Measurements from ENCODE around the gene TKT. TPM values are rescaled to one million over a fixed set of nuclear protein-coding genes. Genes with fewer than 3 reads are reported as not detected.

Gene TKT
- total and polyA plus RNA-seq, 2 experiments from 2014 or later = 584 to 1,411 TPM

DNA sequence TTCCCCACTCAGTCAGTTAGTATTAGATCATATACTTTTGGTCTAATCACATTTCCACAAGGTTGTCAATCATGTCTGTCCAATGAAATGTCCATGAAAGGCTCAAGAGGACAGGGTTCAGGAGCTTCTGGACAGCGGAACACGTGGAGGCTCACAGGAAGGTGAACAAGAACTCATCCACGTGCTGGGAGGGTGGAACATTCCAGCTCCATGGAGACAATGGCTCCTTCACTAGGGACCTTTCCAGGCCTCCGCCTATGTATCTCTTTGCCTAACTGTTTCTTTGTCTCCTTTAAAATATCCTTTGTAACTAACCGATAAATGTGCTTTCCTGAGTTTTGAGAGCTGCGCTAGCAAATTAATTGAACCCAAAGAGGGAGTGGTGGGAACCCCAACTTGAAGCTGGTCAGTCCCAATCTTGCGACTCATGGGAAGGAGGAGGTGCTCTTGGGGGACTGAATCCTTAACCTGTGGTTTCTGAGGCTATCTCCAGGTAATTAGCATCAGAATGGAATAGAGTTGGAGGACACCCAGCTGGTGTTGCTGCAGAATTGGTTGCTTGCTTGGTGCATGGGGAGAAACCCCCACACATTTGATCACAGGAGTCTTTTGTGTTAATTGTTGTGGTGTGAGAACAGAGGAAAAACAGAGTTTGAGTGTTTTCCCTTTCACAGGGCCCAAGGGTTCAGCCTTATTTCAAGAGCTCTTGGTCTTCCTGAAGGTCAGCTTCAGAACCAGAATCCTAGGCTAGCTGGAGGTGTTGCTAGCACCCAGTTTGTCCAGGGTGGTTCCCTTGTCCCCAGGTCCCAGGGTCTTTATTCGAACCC lies 3.0 kb upstream of the TKT start:
- peaks cover 35% of the 10 kb centered on the region for H3K27me3 Mint-ChIP-seq (ENCODE audit: insufficient read depth, low read depth, poor library complexity)
- ATAC-seq = peak; percentile 42
- Histone ChIP-seq H3K27ac (ENCODE audit: low read depth) (peak overlapping the region; percentile 29), H3K79me2 (replicated peaks; ENCODE audit: insufficient read depth) (peaks cover 26% of the 10 kb centered on the region), H3K4me1 (ENCODE audit: insufficient read depth) (peaks cover 35% of the 10 kb centered on the region), H2AFZ (no peak overlapping the region; the same call in 1 of the 2 replicates), H3K36me3 (ENCODE audit: insufficient read depth) (peaks cover 6% of the 10 kb centered on the region; the same call in 1 of the 2 replicates), H3K4me3 (no peak overlapping the region), H3K27me3 (ENCODE audit: insufficient read depth) (no peaks in the 10 kb centered on the region), H3F3A (replicated peaks; ENCODE audit: low read depth) (peaks cover 14% of the 10 kb centered on the region), H4K20me1 (replicated peaks; ENCODE audit: insufficient read depth) (peaks cover 5% of the 10 kb centered on the region), H3K9me2 (ENCODE audit: insufficient read depth) (peaks cover 11% of the 10 kb centered on the region; the same call in 1 of the 2 replicates), H3K4me2 (peak overlapping the region; percentile 39)
- peak overlapping the region; percentile 90 for H3K27ac Mint-ChIP-seq
- TF ChIP-seq NANOG (IDR thresholded peaks at IDR 0.05; ENCODE audit: borderline replicate concordance) (peak; percentile 22; the same call in 1 of the 2 replicates), CREB1 (CRISPR knock-in tag; IDR thresholded peaks at IDR 0.05; ENCODE audit: low read depth) (peak; percentile 28; the same call in 1 of the 2 replicates), POLR2AphosphoS5 (IDR thresholded peaks at IDR 0.05; ENCODE audit: low read depth) (no peak; the same call in 1 of the 2 replicates)
- TF ChIP-seq, protein P1, sequence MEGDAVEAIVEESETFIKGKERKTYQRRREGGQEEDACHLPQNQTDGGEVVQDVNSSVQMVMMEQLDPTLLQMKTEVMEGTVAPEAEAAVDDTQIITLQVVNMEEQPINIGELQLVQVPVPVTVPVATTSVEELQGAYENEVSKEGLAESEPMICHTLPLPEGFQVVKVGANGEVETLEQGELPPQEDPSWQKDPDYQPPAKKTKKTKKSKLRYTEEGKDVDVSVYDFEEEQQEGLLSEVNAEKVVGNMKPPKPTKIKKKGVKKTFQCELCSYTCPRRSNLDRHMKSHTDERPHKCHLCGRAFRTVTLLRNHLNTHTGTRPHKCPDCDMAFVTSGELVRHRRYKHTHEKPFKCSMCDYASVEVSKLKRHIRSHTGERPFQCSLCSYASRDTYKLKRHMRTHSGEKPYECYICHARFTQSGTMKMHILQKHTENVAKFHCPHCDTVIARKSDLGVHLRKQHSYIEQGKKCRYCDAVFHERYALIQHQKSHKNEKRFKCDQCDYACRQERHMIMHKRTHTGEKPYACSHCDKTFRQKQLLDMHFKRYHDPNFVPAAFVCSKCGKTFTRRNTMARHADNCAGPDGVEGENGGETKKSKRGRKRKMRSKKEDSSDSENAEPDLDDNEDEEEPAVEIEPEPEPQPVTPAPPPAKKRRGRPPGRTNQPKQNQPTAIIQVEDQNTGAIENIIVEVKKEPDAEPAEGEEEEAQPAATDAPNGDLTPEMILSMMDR (conservative IDR thresholded peaks at IDR 0.05; ENCODE audit: low read depth in 2 of 2) = peak in 1 of 2 experiments; percentile 51; a peak in 2 of 4 replicates
- TF ChIP-seq, protein P2, sequence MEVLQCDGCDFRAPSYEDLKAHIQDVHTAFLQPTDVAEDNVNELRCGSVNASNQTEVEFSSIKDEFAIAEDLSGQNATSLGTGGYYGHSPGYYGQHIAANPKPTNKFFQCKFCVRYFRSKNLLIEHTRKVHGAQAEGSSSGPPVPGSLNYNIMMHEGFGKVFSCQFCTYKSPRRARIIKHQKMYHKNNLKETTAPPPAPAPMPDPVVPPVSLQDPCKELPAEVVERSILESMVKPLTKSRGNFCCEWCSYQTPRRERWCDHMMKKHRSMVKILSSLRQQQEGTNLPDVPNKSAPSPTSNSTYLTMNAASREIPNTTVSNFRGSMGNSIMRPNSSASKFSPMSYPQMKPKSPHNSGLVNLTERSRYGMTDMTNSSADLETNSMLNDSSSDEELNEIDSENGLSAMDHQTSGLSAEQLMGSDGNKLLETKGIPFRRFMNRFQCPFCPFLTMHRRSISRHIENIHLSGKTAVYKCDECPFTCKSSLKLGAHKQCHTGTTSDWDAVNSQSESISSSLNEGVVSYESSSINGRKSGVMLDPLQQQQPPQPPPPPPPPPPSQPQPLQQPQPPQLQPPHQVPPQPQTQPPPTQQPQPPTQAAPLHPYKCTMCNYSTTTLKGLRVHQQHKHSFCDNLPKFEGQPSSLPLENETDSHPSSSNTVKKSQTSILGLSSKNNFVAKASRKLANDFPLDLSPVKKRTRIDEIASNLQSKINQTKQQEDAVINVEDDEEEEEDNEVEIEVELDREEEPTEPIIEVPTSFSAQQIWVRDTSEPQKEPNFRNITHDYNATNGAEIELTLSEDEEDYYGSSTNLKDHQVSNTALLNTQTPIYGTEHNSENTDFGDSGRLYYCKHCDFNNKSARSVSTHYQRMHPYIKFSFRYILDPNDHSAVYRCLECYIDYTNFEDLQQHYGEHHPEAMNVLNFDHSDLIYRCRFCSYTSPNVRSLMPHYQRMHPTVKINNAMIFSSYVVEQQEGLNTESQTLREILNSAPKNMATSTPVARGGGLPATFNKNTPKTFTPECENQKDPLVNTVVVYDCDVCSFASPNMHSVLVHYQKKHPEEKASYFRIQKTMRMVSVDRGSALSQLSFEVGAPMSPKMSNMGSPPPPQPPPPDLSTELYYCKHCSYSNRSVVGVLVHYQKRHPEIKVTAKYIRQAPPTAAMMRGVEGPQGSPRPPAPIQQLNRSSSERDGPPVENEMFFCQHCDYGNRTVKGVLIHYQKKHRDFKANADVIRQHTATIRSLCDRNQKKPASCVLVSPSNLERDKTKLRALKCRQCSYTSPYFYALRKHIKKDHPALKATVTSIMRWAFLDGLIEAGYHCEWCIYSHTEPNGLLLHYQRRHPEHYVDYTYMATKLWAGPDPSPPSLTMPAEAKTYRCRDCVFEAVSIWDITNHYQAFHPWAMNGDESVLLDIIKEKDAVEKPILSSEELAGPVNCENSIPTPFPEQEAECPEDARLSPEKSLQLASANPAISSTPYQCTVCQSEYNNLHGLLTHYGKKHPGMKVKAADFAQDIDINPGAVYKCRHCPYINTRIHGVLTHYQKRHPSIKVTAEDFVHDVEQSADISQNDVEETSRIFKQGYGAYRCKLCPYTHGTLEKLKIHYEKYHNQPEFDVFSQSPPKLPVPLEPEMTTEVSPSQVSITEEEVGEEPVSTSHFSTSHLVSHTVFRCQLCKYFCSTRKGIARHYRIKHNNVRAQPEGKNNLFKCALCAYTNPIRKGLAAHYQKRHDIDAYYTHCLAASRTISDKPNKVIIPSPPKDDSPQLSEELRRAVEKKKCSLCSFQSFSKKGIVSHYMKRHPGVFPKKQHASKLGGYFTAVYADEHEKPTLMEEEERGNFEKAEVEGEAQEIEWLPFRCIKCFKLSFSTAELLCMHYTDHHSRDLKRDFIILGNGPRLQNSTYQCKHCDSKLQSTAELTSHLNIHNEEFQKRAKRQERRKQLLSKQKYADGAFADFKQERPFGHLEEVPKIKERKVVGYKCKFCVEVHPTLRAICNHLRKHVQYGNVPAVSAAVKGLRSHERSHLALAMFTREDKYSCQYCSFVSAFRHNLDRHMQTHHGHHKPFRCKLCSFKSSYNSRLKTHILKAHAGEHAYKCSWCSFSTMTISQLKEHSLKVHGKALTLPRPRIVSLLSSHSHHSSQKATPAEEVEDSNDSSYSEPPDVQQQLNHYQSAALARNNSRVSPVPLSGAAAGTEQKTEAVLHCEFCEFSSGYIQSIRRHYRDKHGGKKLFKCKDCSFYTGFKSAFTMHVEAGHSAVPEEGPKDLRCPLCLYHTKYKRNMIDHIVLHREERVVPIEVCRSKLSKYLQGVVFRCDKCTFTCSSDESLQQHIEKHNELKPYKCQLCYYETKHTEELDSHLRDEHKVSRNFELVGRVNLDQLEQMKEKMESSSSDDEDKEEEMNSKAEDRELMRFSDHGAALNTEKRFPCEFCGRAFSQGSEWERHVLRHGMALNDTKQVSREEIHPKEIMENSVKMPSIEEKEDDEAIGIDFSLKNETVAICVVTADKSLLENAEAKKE (CRISPR knock-in tag; IDR thresholded peaks at IDR 0.05) = peak; percentile 80
- DNase-seq (ENCODE audit: low spot score) = peak; percentile 78
- H3K36me3 Mint-ChIP-seq (ENCODE audit: low read depth) = peaks cover 15% of the 10 kb centered on the region
- H3K9me3 Mint-ChIP-seq = no peaks in the 10 kb centered on the region
- peaks cover 38% of the 10 kb centered on the region for H3K4me1 Mint-ChIP-seq
- peak overlapping the region; percentile 24; the same call in 1 of the 3 replicates for H3K4me3 Mint-ChIP-seq
